GM19351 (cell line): ENCODE results near the gene GOLGA5.
"Not testable (repeated sequence)": the region's sequence is repeated elsewhere in the genome, so short reads cannot be mapped to it uniquely, and the experiment has no call there.

ENCODE experiments used
- ATAC-seq: cut with Tn5 transposase; IDR thresholded peaks from one replicate; pipeline ENCODE4 v1.9.1; 2021; ENCODE audit warnings: mild to moderate bottlenecking, moderate library complexity; ENCODE audit not compliant: unreplicated experiment

GOLGA5 gene, protein sequence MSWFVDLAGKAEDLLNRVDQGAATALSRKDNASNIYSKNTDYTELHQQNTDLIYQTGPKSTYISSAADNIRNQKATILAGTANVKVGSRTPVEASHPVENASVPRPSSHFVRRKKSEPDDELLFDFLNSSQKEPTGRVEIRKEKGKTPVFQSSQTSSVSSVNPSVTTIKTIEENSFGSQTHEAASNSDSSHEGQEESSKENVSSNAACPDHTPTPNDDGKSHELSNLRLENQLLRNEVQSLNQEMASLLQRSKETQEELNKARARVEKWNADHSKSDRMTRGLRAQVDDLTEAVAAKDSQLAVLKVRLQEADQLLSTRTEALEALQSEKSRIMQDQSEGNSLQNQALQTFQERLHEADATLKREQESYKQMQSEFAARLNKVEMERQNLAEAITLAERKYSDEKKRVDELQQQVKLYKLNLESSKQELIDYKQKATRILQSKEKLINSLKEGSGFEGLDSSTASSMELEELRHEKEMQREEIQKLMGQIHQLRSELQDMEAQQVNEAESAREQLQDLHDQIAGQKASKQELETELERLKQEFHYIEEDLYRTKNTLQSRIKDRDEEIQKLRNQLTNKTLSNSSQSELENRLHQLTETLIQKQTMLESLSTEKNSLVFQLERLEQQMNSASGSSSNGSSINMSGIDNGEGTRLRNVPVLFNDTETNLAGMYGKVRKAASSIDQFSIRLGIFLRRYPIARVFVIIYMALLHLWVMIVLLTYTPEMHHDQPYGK

DNA sequence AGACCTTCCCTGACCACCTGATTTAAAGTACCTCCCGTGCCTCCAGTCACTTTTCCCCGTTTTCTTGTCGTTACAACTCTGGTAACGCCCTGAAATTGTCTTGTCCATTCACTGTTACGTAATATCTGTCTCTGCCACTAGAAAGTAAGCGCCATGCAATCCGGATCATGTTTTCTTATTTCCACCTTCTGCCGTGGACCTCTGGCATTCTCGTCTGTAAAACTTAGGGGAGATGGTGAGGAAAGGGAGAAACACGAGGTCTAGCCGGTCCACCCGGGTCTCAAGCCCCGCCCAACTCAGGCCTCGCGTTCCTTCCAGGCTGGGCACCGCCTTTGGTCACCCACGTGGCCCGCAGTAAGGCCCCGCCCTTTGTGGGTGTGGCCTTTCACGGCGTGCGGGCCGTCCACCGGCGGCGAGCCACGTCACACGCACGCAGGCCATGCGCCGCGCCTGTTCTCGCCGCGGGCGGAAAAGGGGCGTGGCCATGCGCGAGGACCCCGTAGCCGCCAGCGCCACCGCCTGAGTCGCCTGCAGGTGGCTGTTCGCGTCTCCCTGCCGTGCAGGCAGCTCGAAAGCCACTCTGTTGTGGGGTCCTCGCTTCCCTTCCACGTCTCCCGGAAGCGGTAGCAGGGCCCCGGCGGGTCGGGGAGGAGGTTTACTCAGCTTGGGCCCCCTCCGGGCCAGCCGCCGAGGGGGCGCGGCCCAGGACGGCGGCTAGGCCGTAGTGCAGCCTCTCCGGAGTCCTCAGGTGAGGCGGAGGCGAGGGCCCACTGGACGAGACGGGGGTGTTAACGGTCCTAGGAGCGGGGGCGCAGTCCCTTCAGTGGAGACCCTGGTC lies at the start of gene GOLGA5:
TSS of gene GOLGA5 (plus strand) at position 597 of the 838 bp plus-strand sequence. CDS start 3,133 bp downstream, outside the sequence.
- ATAC-seq = peak; percentile 94

DNA sequence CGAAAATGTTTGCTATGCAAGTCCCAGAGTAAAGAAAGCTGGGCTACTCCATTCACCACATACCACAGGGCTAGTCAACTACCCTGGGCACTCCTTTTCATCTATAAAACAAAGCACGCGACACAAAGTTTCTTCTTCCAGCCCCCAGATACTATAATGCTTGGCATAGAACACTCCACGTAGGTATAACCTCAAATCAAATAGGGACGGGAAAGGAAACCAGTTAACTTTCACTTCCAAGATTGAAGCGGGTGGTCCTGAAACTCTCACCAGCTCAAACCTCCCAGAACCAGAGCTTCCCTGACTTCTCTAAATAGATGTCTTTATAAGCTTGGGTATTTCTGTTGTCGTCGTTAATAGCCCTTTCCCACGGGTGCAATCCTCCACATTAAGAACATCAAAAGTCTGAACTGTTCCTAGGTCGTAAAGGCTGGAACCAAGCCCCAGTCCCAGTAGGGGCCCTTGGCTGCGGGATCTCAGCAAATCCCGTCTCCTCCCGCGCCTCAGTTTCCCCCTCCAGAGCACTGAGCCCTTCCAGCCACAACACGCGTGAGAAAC lies 46.3 kb upstream of the GOLGA5 start:
- ATAC-seq = no peak

DNA sequence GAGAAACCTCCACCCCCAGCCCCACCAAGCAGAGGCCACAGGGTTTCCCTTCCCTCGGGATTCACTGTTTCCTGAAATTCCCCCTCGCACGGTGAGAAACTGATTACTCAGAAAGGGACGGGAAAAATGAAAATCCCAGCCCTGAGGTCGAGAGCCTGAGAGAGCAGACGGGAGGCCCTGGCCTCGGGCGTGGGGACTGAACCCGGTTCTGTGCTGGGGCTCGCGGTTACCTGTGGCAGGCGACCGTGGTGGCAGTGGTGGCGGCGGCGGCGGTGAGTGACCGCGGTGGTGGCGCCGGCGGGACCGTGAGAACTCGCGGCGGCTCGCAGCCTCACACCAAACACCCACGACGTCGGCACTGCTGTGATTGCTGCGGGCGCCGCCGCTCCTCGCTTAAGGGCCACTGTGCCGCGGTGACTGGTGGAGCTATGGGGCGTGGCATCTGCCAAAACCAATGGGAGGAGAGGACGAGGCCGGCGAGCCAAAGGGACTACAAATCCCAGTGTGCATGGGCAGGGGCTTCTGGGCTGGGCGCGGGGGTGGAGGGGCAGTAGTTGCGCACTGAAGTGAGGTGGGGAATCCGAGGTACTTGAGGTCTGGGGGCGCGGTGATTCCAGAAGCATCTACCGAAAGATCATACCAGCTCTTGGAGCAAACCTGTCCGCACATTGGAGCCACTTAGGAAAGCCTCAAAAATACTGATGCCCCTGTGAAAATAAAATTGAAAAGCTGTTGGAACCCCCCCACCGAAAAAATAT lies 45.7 kb upstream of the GOLGA5 start, which contains the start of gene LGMN:
TSS of gene LGMN (minus strand) at position 369 of the 758 bp plus-strand sequence. CDS start 15,841 bp downstream, outside the sequence.
- peak; percentile 70 for ATAC-seq

DNA sequence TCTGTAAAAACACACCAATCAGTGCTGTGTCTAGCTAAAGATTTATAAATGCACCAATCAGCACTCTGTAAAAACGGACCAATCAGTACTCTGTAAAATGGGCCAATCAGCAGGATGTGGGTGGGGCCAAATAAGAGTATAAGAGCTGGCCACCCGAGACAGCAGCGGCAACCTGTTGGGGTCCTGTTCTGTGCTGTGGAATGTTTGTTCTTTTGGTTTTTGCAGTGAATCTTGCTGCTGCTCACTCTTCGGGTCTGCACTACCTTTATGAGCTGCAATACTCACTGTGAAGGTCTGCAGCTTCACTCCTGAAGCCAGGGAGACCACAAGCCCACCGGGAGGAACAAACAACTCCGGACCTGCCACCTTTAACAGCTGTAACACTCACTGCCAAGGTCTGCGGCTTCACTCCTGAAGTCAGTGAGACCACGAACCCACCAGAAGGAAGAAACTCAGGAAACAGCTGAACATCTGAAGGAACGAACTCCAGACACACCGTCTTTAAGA lies 43.8 kb upstream of the GOLGA5 start:
- ATAC-seq = not testable (repeated sequence)

DNA sequence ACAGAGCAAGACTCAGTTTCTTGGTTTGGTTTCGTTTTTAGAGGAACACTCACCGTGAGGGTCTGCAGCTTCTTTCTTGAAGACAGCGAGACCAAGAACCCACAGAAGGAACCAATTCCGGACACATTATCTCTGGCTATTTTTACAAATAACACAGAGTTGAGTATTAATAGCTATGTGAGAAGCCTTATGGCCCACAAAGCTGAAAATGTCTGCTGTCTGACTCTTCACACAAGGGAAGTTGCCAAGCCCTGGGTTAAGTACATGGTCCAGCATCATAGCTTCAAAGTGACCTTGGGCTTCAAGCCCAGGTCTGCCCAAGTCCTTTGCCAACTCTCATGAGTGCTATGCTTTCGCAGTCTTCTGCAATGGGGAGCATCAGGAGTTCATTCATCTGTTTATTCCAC lies 43.1 kb upstream of the GOLGA5 start:
- no peak for ATAC-seq

DNA sequence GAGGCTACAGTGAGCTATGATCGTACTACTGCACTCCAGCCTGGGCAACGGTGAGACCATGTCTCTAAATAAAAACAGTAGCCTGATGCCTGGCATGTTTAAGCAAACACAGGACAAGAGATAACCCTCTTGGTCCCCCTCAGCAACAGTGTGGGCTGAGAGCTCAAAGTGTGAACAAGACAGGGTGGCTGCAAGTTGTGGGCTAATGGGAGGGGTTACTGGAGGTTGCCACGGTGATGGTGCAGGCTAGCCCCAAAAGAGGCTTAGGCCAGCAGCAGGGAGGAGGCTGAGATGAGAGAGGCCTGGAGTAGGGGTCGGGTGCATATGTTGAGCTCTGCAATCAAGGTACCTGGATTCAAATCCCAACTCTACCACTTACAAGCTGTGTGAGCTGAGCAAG lies 42.3 kb upstream of the GOLGA5 start:
- ATAC-seq = peak; percentile 43

DNA sequence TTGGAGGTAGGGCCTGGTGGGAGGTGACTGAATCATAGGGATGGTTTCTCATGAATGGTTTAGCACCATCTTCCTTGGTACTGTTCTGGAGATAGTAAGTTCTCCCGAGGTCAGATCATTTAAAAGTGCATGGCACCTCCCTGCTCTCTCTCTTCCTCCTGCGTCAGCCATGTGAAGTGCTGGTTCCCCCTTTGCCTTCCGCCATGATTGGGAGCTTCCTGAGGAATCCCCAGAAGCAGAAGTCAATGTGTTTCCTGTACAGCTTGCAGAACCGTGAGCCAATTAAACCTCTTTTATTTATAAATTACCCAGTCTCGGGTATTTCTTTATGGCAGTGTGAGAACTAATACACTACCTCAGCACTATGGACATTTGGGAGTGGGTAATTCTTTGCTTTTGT lies 40.9 kb upstream of the GOLGA5 start:
- ATAC-seq = no peak

DNA sequence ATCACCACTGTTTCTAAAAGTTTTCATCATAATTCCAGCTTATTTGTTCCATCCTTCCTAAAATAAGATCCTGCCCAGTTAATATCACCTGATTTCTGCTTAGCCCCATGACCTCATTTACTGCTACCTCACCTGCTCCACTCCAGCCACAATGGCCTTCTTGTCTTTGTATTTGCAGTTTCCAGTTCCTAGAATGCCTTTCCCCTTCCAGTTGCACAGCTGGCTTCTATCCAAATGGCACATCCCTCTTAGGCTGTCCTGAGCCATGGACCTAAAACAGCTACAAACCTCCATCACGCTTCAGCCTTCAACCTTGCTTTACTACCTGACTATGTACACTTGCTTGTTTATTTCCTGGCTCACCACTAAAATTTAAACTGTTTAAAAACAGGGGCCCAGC lies 39.1 kb upstream of the GOLGA5 start:
- ATAC-seq = no peak

DNA sequence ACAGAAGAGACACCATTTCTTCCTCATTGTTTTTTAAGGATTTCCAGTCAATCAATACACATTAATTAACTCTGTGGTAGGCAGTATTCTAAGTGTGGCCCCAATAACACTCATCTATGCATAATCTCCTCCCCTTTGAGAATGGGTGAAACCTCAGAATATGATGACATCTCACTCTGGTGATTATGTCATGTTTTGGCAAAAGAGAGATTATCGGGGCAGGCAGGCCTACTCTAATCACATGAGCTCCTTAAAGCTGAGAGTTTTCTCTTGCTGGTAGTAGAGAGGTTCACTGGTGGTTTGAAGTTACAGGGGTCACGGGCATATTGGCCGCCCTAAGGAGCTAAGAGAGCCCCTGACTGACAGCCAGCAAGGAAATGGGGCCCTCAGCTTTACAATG lies 38.6 kb upstream of the GOLGA5 start:
- ATAC-seq = no peak

DNA sequence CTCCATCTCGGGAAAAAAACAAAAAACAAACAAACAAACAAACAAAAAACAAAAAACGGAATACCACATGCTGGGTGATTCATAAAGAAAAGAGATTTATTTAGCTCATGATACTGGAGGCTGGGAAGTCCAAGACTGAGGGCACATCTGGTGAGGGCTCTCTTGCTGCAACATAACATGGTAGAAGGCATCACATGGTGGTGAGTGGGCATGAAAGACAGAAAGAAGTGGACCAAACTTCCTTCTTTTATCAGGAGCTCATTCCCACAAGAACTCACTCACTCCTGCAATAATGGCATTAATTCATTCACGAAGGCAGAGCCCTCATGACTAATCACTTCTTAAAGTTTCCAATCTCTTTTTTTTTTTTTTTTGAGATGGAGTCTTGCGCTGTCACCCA lies 37.7 kb upstream of the GOLGA5 start:
- ATAC-seq = no peak

DNA sequence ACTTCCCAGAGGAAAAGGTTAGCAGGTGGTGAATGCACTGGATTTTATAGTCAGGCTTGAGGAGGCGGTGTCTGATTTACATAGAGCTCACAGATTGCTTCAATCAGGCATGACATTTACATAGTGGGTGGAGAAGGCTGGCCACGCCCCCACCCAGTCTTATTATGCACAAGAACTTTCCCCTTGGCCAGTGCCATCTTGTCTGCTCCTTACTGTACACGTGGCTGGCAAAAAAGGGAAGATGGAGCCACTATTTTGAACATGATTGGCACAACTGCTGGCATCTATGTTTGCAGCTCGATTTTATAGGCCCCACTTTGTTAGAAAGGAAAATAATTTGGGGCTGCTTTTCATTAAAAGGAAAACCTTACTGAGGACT lies 34.8 kb upstream of the GOLGA5 start:
- peak; percentile 39 for ATAC-seq

DNA sequence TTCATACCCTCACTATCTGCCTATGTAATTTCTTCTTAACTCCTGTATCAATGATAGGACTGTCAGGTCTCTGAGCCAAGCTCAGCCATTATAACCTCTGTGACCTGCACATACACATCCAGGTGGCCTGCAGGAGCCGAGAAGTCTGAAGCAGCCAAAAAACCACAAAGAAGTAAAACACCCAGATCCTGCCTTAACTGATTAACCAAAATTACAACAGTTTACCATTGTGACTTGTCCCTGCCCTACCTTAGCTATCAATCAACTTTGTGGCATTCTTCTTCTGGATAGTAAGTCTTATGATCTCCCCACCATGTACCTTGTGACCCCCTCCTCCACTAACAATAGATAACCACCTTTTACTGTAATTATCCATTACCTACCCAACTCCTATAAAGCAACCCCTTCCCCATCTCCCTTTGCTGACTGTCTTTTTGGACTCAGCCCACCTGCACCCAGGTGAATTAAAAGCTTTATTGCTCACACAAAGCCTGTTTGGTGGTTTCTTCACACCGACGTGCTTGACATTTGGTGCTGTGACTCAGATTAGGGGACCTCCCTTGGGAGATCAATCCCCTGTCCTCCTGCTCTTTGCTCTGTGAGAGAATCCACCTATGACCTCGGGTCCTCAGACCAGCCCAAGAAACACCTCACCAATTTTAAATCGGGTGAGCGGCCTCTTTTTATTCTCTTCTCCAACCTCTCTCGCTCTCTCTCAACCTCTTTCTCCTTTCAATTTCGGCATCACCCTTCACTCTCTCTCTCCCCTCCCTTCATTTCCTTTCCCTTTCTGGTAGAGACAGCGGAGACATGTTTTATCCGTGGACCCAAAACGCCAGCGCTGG lies 34.2 kb upstream of the GOLGA5 start:
- no peak for ATAC-seq

DNA sequence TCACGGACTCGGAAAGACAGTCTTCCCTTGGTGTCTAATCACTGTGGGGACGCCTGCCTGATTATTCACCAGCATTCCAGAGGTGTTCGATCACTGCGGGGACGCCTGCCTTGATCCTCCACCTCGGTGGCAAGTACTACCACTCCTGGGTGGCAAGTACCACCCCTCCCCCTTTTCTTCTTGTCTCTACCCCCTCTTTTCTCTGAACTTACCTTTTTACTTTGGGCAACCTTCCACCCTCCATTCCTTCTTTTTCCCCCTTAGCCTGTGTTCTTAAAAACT lies 33.6 kb upstream of the GOLGA5 start:
- ATAC-seq = no peak

DNA sequence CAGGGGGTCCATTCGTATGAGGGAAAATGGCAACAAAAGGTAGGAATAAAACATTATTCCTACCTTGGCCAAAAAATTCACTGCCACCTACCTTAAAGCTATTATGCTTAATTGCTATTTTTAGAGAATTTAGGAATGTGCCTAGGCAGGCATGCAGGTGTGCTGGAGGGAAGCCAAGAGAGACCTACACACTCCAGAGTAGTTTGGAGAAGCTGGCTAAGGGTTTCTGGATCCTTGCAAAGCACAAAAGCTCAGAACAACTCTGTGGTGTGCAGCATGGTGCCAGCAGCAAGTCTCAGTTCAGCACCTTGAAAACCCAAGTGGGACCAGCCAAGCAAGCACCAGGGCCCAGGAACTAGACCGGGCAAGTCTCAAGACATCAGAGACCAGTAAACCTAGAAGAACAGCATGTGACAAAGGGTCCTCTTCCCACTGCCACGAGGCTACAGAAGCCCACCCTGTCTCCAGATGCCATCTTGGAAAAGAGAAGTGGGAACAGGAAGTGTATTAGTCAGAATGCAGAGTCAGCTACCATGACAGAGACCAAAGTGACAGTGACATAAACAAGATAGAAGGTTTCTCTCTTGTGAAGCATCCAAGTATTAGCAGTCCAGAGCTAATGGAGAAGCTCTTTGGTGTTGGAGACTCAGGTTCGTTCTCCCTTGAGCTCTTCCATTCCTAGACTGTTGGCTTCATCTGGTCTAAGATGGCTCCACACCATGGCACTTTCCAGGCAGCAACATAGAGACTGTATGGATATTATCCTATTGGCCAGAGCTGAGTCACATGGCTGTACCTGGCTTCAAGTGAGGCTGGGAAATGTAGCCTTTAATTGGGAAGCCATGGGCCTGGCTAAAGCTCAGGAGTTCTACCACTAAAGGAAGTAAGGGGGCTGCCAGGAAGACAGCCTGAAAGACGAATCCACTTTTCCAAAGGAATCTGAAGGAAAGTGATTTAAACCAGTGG lies 30.2 kb upstream of the GOLGA5 start:
- not testable (repeated sequence) for ATAC-seq

DNA sequence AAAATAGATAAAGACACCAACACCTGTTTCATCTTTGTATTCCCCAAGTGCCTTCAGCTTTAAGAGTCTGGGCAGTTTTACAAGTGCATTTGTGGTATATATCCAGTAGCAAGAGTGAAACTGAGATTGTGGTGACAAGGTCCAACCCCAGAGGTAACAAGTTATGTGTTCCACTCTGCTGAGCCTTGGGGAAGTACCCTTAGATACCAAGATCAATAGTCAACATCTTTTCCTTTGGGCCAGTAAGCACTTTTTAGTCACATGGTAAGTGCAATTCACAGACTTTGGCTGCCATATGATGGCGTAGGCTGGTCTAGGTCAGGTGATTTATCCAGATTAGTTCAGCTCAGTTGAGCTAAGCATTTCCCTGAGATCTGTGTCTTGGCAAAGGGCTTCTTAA lies 25.9 kb upstream of the GOLGA5 start:
- ATAC-seq = peak; percentile 81

DNA sequence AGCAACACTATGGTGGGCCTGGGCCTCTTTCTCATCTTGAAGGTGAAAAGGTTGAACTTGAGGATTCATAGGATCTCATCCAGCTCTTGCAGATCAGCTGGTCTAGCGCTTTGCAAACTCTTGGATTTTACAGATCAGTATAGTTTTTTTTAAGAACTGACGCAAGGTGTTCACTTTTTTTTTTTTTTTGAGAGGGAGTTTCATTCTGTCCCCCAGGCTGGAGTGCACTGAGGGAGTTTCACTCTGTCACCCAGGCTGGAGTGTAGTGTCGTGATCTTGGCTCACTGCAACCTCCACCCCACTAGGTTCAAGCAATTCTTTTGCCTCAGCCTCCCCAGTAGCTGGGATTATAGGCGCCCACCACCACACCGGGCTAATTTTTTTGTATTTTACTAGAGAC lies 25.3 kb upstream of the GOLGA5 start:
- no peak for ATAC-seq

DNA sequence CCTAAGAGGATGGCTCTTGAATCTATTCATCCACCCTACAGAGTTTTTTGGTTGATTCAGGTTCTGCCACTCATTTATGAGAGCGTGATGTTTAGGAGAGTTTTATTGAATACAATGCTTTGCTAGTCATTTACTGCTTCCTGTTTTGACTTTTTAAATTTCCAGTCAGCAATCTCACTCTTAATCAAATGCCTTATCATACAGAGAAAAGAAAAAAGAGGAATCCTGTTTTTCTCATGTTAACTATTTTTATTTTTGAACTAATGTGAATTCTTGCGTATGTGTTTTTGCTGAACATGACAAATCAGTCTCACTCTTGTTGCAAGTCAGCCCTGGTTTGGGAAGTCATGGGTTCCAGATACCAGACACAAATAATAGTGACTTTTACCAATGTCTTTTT lies 23.6 kb upstream of the GOLGA5 start:
- no peak for ATAC-seq

DNA sequence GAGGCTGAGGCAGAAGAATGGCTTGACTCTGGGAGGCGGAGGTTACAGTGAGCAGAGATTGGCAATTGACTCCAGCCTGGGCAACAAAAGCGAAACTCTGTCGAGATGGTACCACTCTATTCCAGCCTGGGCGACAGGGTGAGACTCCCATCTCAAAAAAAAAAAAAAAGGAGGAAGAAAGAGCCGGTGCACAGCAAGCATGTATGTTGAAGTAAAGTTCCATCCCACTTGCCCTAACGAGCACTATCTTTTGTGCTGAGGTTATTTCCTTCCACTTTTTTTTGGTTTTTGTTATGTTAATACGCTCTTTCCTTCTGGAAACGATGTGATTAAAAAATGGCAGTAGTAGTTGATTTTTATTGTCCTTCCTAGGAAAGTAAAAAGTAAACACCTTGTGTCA lies 19.5 kb upstream of the GOLGA5 start:
- ATAC-seq = no peak
